Measurements from ENCODE around the gene SGSH.
"Not testable (repeated sequence)": the region's sequence is repeated elsewhere in the genome, so short reads cannot be mapped to it uniquely, and the experiment has no call there.

Gene SGSH

GRCh38 chr17:80253631-80254395, 33.7 kb upstream of the SGSH start:
- no peak for DNase-seq (ENCODE audit: low read depth)

DNA sequence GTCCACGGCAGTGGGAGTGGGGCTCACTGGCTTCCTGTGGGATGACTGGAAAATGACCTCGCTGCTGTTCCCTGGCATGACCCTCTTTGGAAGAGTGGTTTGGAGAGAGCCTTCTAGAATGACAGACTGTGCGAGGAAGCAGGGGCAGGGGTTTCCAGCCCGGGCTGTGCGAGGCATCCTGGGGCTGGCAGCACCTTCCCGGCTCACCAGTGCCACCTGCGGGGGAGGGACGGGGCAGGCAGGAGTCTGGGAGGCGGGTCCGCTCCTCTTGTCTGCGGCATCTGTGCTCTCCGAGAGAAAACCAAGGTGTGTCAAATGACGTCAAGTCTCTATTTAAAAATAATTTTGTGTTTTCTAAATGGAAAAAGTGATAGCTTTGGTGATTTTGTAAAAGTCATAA, 32.7 kb upstream of the SGSH start:
- DNase-seq (ENCODE audit: low read depth), result peak; percentile 83

GRCh38 chr17:80251966-80252365, 31.8 kb upstream of the SGSH start:
- no peak for DNase-seq (ENCODE audit: low read depth)

GRCh38 chr17:80248894-80249710, 29.0 kb upstream of the SGSH start:
- no peak for DNase-seq (ENCODE audit: low read depth)

DNA sequence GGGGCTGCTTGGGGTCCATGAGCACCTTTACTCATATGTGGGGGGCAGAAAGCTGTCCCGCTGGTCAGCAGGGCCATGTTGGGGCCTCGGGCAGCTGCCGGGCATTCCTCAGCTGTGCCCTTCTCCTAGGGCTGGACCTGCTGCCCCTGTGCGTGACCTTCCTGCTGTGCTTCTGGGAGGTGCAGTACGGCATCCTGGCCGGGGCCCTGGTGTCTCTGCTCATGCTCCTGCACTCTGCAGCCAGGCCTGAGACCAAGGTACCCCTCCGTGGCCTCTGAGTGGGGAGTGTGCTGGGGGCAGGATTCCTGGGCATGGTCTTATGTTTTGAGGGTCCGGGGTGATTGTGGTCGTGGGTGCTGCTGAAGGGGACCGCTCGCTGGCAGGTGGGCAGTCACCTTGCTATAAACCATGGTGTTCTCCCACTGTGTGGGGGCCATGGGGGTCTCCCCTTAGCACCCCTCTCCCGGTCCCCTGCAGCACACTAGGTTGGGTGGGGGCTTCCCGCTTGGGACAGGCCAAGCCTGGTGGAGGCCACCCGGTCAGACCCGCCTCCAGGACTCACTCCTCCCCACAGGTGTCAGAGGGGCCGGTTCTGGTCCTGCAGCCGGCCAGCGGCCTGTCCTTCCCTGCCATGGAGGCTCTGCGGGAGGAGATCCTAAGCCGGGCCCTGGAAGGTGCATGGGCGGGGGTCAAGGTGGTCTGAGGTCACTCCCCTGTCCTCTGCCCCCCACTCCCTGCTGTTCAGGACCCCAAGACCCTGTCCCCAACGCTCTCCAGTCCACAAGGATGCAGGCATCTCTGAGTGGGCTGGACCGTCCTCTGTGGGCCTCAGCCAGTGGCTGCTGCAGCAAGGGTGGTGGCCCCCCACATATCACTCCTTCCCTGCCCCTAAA, 28.1 kb upstream of the SGSH start:
- no peak for DNase-seq (ENCODE audit: low read depth)

DNA sequence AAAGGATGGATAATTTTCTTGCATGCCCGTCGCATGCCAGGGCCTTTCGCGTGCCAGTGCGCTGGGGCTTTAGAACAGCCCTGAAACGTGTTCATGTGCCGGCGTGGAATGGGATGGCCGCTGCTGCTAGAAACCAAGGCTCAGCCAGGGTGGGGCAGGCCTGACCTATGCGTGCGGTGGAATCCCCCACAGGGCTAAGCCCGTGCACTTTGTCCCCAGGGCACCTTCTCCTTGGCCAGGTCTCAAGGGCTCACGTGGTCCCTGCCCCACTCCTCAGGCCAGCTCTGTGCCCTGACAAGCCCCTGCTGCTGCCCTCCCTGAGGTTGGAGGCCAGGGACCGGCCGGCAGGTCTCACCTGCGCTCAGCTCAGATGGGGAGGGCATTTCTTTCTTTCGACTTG, 27.4 kb upstream of the SGSH start:
- no peak for DNase-seq (ENCODE audit: low read depth)

GRCh38 chr17:80246726-80247125, 26.6 kb upstream of the SGSH start:
- DNase-seq (ENCODE audit: low read depth), result no peak

DNA sequence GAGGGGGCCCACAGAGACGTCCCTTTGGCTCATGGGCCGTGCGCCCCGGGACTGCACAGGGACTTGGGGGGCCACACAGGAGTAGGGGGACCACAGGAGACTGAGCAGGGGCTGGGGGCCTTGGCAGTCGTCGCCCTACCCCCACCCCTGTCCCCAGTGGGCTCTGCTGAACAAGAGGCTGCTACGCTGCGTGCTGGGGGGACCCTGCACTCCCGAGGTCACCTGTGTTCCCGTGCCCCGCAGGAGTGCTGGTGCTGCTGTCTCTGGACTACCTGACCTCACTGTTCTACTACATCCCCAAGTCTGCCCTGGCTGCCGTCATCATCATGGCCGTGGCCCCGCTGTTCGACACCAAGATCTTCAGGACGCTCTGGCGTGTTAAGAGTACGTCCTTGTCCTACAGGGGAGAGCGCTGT, 26.1 kb upstream of the SGSH start:
- DNase-seq (ENCODE audit: low read depth), result no peak

- no peak for DNase-seq (ENCODE audit: low read depth)
Measured at GRCh38 chr17:80245566-80246265, 25.6 kb upstream of the SGSH start.

GRCh38 chr17:80244871-80245509, 24.9 kb upstream of the SGSH start:
- no peak for DNase-seq (ENCODE audit: low read depth)

DNA sequence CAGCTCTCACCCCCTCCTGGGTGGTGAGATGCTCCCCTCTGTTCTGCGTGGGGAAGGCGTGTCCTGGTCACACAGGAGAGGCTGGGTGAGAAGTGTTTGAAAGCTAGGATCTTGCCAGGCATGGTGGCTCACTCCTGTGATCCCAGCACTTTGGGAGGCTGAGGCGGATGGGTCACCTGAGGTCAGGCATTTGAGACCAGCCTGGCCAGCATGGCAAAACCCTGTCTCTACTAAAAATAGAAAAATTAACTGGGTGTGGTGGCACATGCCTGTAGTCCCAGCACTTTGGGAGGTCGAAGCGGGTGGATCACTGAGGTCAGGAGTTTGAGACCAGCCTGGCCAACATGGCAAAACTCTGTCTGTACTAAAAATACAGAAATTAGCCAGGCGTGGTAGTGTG, 24.3 kb upstream of the SGSH start:
- DNase-seq (ENCODE audit: low read depth), result not testable (repeated sequence)

DNA sequence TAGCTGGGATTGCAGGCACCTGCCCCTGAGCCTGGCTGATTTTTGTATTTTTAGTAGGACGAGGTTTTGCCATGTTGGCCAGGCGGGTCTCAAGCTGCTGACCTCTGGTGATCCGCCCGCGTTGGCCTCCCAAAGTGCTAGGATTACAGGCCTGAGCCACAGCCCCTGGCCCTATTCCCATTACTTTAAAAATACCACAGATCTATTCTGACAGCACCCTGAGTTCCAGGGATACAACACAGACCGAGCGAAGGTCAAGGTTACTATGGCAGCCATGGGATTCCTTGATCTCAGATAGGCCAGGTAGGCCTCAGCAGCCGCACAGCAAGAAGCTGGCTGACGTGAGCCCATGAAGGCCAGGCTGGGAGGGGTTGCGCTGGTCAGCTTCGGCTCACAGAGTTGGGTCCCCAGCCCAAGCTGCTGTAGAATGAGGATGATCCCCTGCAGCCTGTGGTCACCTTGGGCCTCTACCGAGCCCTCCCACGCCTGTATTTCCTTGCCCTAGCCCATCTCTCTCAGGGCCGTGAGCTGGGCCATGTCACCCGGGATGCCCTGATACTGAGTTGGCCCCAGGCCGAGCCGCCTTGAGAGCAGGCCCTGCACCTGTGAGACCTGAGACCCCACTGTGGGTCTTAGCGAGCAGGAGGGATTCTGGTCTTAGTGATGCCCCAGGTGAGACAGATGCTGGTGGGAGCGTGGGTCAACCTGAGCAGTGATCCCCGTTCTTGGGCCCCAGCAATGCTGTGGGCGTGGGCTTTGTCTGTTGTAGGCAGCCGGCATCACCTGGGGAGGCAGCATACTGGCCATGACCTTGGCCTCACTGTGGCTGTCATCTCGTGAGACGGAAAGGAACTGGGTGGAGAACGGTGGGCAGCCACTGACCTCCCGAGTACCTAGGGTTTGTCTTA, 23.6 kb upstream of the SGSH start:
- DNase-seq (ENCODE audit: low read depth), result no peak

- no peak for DNase-seq (ENCODE audit: low read depth)
Measured at GRCh38 chr17:80242505-80242904, 22.4 kb upstream of the SGSH start.

DNA sequence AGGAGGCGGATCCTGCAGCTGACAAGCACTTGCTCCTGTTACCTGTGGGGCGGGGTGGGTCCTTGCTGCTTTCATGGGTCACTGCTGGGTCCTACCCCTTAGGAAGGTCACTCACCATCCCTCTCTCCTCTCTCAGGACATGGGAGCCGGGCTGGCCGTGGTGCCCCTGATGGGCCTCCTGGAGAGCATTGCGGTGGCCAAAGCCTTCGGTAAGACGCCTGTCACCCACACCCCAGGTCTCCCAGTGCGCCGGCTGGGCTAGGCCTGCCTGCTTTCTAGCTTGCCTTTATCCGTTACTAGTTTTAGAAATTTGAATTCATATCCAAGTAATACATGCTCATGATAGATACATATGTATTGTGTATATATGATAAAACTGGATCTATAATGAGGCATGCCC, 17.3 kb upstream of the SGSH start:
- DNase-seq (ENCODE audit: low read depth), result no peak

GRCh38 chr17:80236911-80237310, 16.8 kb upstream of the SGSH start:
- DNase-seq (ENCODE audit: low read depth), result no peak

DNA sequence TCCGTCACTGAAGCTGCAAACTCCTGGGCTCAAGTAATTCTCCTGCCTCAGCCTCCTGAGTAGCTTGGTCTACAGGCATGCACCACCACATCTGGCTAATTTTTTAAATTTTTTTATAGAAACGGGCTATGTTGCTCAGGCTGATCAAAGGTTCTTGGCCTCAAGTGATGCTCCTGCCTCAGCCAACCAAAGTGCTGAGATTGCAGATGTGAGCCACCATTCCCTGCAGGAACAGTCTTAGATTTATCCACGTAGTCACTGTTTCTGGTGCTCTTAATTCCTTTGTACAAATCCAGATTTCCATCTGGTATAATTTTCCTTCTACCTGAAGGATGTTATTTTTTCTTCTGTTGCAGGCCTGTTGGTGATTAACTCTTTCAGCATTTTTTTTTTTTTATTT, 13.1 kb upstream of the SGSH start:
- no peak for DNase-seq (ENCODE audit: low read depth)

DNA sequence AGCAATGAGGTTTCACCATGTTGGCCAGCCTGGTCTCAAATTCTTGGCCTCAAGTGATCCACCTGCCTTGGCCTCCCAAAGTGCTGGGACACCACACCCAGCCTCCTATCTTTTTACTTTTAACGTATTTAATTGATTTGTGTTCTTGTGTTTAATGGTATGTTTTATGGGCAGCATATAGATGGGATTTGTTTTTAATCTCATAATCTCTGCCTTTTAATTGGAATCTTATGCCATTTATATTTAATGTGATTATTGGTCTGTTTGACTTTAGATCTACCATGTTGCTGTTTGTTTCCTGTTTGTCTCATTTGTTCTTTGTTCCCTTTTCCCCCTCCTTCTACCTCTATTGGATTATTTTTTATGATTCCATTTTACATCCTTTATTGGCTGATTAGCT, 12.3 kb upstream of the SGSH start:
- no peak for DNase-seq (ENCODE audit: low read depth)

- DNase-seq (ENCODE audit: low read depth), result no peak
Measured at GRCh38 chr17:80229011-80229410, 8.9 kb upstream of the SGSH start.

- no peak for DNase-seq (ENCODE audit: low read depth)
Measured at GRCh38 chr17:80228477-80228876, 8.3 kb upstream of the SGSH start.

GRCh38 chr17:80227666-80228065, 7.5 kb upstream of the SGSH start:
- DNase-seq (ENCODE audit: low read depth), result no peak
